Measurements from ENCODE around the gene LNX1.

The LNX1 gene

GRCh38 chr4:53617101-53617680 lies 25.9 kb upstream of the LNX1 start:
- in situ Hi-C loops (cut with MboI; ENCODE audit: low pct_unique_long_range_greater_than_20kb, low sequenced_read_pairs, unreplicated experiment), result no loop called here
- TF ChIP-seq, protein P1, sequence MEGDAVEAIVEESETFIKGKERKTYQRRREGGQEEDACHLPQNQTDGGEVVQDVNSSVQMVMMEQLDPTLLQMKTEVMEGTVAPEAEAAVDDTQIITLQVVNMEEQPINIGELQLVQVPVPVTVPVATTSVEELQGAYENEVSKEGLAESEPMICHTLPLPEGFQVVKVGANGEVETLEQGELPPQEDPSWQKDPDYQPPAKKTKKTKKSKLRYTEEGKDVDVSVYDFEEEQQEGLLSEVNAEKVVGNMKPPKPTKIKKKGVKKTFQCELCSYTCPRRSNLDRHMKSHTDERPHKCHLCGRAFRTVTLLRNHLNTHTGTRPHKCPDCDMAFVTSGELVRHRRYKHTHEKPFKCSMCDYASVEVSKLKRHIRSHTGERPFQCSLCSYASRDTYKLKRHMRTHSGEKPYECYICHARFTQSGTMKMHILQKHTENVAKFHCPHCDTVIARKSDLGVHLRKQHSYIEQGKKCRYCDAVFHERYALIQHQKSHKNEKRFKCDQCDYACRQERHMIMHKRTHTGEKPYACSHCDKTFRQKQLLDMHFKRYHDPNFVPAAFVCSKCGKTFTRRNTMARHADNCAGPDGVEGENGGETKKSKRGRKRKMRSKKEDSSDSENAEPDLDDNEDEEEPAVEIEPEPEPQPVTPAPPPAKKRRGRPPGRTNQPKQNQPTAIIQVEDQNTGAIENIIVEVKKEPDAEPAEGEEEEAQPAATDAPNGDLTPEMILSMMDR (IDR thresholded peaks at IDR 0.05; ENCODE audit: extremely low read depth, insufficient read depth, missing control alignments), result no peak
- no peak for DNase-seq (ENCODE audit: low spot score)

DNA sequence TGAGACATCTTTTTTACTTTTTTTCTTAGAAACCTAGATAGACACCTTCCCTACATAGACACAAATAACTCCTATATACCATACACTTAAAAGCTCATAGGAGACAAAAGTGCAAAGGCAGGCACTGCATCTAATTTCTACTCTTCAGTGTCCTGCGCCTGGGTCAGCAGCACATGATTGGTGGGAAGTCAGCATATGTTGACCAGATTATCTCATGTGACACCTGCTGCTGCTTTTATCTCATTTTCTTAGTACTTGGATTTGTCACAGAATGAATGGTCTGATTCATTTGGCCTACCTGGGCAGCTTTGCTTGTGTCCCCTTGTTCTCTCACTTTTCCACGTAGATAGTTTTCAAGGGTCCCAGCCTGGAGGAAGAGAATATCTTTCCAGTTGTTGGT lies 24.9 kb upstream of the LNX1 start:
- in situ Hi-C loops (cut with MboI; ENCODE audit: low pct_unique_long_range_greater_than_20kb, low sequenced_read_pairs, unreplicated experiment), result no loop called here
- TF ChIP-seq, protein P1 (IDR thresholded peaks at IDR 0.05; ENCODE audit: extremely low read depth, insufficient read depth, missing control alignments), result no peak

DNA sequence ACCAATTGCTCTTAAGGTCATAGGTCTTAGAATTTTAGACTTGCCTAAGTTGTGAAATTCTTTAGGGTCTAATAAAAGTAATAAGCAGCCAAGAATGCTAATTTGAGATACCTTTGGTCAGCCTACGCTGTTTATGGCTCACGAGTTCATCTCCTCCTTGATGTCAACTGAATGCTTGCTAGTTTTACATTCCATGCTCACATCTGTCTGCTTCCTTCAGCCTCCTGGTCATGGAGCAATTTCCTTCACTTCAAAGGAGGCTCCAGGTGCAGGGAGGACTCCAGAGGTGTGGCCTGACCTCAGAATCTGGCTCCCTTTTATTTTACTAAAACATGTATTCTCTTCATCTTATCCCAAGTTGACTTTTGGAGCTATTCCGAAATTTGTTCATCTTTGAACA lies 23.3 kb upstream of the LNX1 start:
- TF ChIP-seq, protein P1 (IDR thresholded peaks at IDR 0.05; ENCODE audit: extremely low read depth, insufficient read depth, missing control alignments), result no peak
- in situ Hi-C loops (cut with MboI; ENCODE audit: low pct_unique_long_range_greater_than_20kb, low sequenced_read_pairs, unreplicated experiment), result no loop called here
- DNase-seq (ENCODE audit: low spot score), result no peak

More for the DNA sequence above, 24.9 kb upstream of the LNX1 start:
- DNase-seq (ENCODE audit: low spot score), result no peak

DNA sequence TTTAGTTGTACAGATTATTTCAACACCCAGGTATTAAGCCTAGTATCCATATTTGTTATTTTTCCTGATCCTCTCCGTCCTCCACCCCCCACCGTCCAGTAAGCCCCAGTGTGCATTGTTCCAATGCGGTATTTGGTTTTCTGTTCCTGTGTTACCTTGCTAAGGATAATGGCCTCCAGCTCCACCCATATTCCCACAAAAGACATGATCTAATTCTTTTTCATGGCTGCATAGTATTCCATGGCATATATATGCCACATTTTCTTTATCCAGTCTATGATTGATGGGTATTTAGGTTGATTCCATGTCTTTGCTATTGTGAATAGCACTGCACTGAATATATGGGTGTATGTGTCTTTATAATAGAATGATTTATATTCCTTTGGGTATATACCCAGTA lies 22.1 kb upstream of the LNX1 start:
- TF ChIP-seq, protein P1 (IDR thresholded peaks at IDR 0.05; ENCODE audit: extremely low read depth, insufficient read depth, missing control alignments), result no peak
- in situ Hi-C loops (cut with MboI; ENCODE audit: low pct_unique_long_range_greater_than_20kb, low sequenced_read_pairs, unreplicated experiment), result no loop called here
- no peak for DNase-seq (ENCODE audit: low spot score)

- DNase-seq (ENCODE audit: low spot score), result no peak
- TF ChIP-seq, protein P1 (IDR thresholded peaks at IDR 0.05; ENCODE audit: extremely low read depth, insufficient read depth, missing control alignments), result no peak
- in situ Hi-C loops (cut with MboI; ENCODE audit: low pct_unique_long_range_greater_than_20kb, low sequenced_read_pairs, unreplicated experiment), result no loop called here
Measured at GRCh38 chr4:53608649-53609048, 17.4 kb upstream of the LNX1 start.

GRCh38 chr4:53608242-53608641 lies 17.0 kb upstream of the LNX1 start:
- TF ChIP-seq, protein P1 (IDR thresholded peaks at IDR 0.05; ENCODE audit: extremely low read depth, insufficient read depth, missing control alignments), result no peak
- in situ Hi-C loops (cut with MboI; ENCODE audit: low pct_unique_long_range_greater_than_20kb, low sequenced_read_pairs, unreplicated experiment), result no loop called here
- no peak for DNase-seq (ENCODE audit: low spot score)
